ENCODE data around the gene IFNK. TPM values are rescaled to one million over a fixed set of nuclear protein-coding genes. Genes with fewer than 3 reads are reported as not detected.

IFNK gene
- polyA plus RNA-seq, 1 donor (not counting 4 experiments of a cell fraction or from before 2014, with no cell fraction given): 29.2 TPM

- FAIRE-seq (no peak), DNase-seq (ENCODE audit: low read depth, low spot score) (no peak)
- no peak overlapping the region for H3K9ac ChIP-seq (ENCODE audit: control insufficient read depth, extremely low read depth, insufficient read depth, low read length)
- no peaks in the 10 kb centered on the region for H3K36me3 ChIP-seq (ENCODE audit: control insufficient read depth in 2 of 2, extremely low read depth in 1 of 2, insufficient read depth in 2 of 2, low read length in 2 of 2)
- H3K27me3 ChIP-seq (ENCODE audit: control insufficient read depth, extremely low read depth, insufficient read depth, low read length): no peaks in the 10 kb centered on the region
- H3K27ac ChIP-seq (ENCODE audit: control insufficient read depth, insufficient read depth, low read length): no peak overlapping the region
- H3K4me1 ChIP-seq (ENCODE audit: control insufficient read depth, extremely low read depth, insufficient read depth, low read length): peaks cover 59% of the 10 kb centered on the region
- dilution Hi-C loops (cut with MboI; ENCODE audit: extremely low pct_ligation_motif_present, low sequenced_read_pairs): no loop called here
- no peak overlapping the region for H3K4me3 ChIP-seq (ENCODE audit: control insufficient read depth in 2 of 3, extremely low read depth in 1 of 3, insufficient read depth in 2 of 3, low read depth in 1 of 3, low read length in 3 of 3)
- TF ChIP-seq CTCF (optimal IDR thresholded peaks at IDR 0.05 in 1 of 3, IDR thresholded peaks at IDR 0.05 in 1 of 3, conservative IDR thresholded peaks at IDR 0.05 in 1 of 3; ENCODE audit: extremely low read depth in 1 of 3, insufficient read depth in 2 of 3, low read length in 3 of 3) (no peak), EZH2 (IDR thresholded peaks at IDR 0.05; ENCODE audit: low read length) (no peak)
- H3K79me2 ChIP-seq (ENCODE audit: control insufficient read depth, insufficient read depth, low read length): peaks cover 41% of the 10 kb centered on the region
- H4K20me1 ChIP-seq (ENCODE audit: control insufficient read depth, extremely low read depth, insufficient read depth, low read length): no peaks in the 10 kb centered on the region
- no peaks in the 10 kb centered on the region for H3K9me3 ChIP-seq (ENCODE audit: control insufficient read depth, low read depth, low read length)
- H3K4me2 ChIP-seq (ENCODE audit: control insufficient read depth, extremely low read depth, insufficient read depth, low read depth, low read length): peak overlapping the region; percentile 14
- no peak overlapping the region for H2AFZ ChIP-seq (ENCODE audit: control insufficient read depth, low read length)
- H3K9me1 ChIP-seq (ENCODE audit: control insufficient read depth, extremely low read depth, insufficient read depth, low read length): peaks cover 2% of the 10 kb centered on the region
Measured at GRCh38 chr9:27495480-27496134, 28.5 kb upstream of the IFNK start.

GRCh38 chr9:27496135-27496504, 28.0 kb upstream of the IFNK start:
- Histone ChIP-seq H3K79me2 (ENCODE audit: control insufficient read depth, insufficient read depth, low read length) (peaks cover 39% of the 10 kb centered on the region), H4K20me1 (ENCODE audit: control insufficient read depth, extremely low read depth, insufficient read depth, low read length) (no peaks in the 10 kb centered on the region), H3K9me1 (ENCODE audit: control insufficient read depth, extremely low read depth, insufficient read depth, low read length) (peaks cover 2% of the 10 kb centered on the region), H3K36me3 (ENCODE audit: control insufficient read depth in 2 of 2, extremely low read depth in 1 of 2, insufficient read depth in 2 of 2, low read length in 2 of 2) (no peaks in the 10 kb centered on the region), H3K4me2 (ENCODE audit: control insufficient read depth, extremely low read depth, insufficient read depth, low read depth, low read length) (peak overlapping the region; percentile 14), H3K27me3 (ENCODE audit: control insufficient read depth, extremely low read depth, insufficient read depth, low read length) (no peaks in the 10 kb centered on the region), H3K27ac (ENCODE audit: control insufficient read depth, insufficient read depth, low read length) (peak overlapping the region; percentile 1), H3K4me3 (ENCODE audit: control insufficient read depth in 2 of 3, extremely low read depth in 1 of 3, insufficient read depth in 2 of 3, low read depth in 1 of 3, low read length in 3 of 3) (no peak overlapping the region), H2AFZ (ENCODE audit: control insufficient read depth, low read length) (no peak overlapping the region), H3K4me1 (ENCODE audit: control insufficient read depth, extremely low read depth, insufficient read depth, low read length) (peaks cover 56% of the 10 kb centered on the region), H3K9me3 (ENCODE audit: control insufficient read depth, low read depth, low read length) (no peaks in the 10 kb centered on the region), H3K9ac (ENCODE audit: control insufficient read depth, extremely low read depth, insufficient read depth, low read length) (no peak overlapping the region)
- dilution Hi-C loops (cut with MboI; ENCODE audit: extremely low pct_ligation_motif_present, low sequenced_read_pairs): no loop called here
- TF ChIP-seq CTCF (optimal IDR thresholded peaks at IDR 0.05 in 1 of 3, IDR thresholded peaks at IDR 0.05 in 1 of 3, conservative IDR thresholded peaks at IDR 0.05 in 1 of 3; ENCODE audit: extremely low read depth in 1 of 3, insufficient read depth in 2 of 3, low read length in 3 of 3): no peak
- no peak for TF ChIP-seq EZH2 (IDR thresholded peaks at IDR 0.05; ENCODE audit: low read length)
- FAIRE-seq (peak; percentile 83), DNase-seq (ENCODE audit: low read depth, low spot score) (peak; percentile 15)
